ENCODE data around the gene EVA1A.

EVA1A gene

GRCh38 chr2:75564026-75564688, 3.4 kb upstream of the EVA1A start:
- H3K36me3 ChIP-seq (ENCODE audit: control insufficient read depth, insufficient read depth, low read length) = no peaks in the 10 kb centered on the region
- peaks cover 1% of the 10 kb centered on the region; the same call in 1 of the 2 replicates for H3K27me3 ChIP-seq (replicated peaks; ENCODE audit: control insufficient read depth, insufficient read depth, low read length)
- TF ChIP-seq, protein P1, sequence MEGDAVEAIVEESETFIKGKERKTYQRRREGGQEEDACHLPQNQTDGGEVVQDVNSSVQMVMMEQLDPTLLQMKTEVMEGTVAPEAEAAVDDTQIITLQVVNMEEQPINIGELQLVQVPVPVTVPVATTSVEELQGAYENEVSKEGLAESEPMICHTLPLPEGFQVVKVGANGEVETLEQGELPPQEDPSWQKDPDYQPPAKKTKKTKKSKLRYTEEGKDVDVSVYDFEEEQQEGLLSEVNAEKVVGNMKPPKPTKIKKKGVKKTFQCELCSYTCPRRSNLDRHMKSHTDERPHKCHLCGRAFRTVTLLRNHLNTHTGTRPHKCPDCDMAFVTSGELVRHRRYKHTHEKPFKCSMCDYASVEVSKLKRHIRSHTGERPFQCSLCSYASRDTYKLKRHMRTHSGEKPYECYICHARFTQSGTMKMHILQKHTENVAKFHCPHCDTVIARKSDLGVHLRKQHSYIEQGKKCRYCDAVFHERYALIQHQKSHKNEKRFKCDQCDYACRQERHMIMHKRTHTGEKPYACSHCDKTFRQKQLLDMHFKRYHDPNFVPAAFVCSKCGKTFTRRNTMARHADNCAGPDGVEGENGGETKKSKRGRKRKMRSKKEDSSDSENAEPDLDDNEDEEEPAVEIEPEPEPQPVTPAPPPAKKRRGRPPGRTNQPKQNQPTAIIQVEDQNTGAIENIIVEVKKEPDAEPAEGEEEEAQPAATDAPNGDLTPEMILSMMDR (IDR thresholded peaks at IDR 0.05; ENCODE audit: insufficient read depth, low read length, poor library complexity, severe bottlenecking) = no peak
- DNase-seq (ENCODE audit: extremely low read depth, insufficient read length) = no peak
- no peak overlapping the region for H3K4me3 ChIP-seq (replicated peaks; ENCODE audit: low read depth, low read length)

DNA sequence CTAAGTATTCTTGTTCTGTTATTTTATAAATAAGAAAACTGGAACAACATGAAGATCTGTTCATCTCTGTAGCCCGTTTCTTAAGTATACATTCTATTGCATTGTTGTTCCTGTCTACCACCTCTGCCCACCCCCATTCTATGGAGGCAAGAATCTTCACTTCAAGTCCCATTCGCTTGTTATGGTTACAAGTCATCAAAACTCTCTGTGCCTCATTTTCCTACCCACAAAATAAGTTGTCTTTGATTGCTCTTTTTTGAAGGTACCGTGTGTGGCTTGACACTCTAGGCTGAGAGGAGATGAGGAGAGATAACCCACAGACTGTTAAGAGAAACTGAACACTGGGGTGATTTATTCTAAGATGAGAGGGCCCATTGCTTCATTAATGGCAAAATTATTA, 2.9 kb upstream of the EVA1A start:
- TF ChIP-seq, protein P1 (IDR thresholded peaks at IDR 0.05; ENCODE audit: insufficient read depth, low read length, poor library complexity, severe bottlenecking) = no peak
- Histone ChIP-seq H3K27me3 (replicated peaks; ENCODE audit: control insufficient read depth, insufficient read depth, low read length) (peaks cover 1% of the 10 kb centered on the region), H3K4me3 (replicated peaks; ENCODE audit: low read depth, low read length) (no peak overlapping the region), H3K36me3 (ENCODE audit: control insufficient read depth, insufficient read depth, low read length) (no peaks in the 10 kb centered on the region)
- DNase-seq (ENCODE audit: extremely low read depth, insufficient read length) = no peak

DNA sequence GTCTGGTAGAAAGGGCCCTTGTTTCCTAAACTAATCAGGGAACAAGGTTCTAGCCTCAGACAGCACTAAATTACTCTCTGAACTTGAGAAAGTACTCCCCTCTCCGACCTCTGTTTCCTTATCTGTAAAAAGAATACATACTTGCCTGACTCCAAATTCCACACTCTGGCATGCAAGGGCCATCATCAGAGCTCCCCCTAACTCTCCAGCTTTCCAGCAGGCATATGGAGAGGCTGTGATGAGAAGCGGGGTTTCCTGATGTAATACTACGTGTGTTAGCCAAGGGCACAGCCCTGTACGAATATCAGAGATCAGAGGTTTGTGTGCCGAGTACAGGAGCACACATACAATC, 1.8 kb upstream of the EVA1A start:
- DNase-seq (ENCODE audit: extremely low read depth, insufficient read length) = no peak
- Histone ChIP-seq H3K4me3 (replicated peaks; ENCODE audit: low read depth, low read length) (no peak overlapping the region), H3K36me3 (ENCODE audit: control insufficient read depth, insufficient read depth, low read length) (no peaks in the 10 kb centered on the region), H3K27me3 (replicated peaks; ENCODE audit: control insufficient read depth, insufficient read depth, low read length) (peaks cover 1% of the 10 kb centered on the region)
- TF ChIP-seq, protein P1 (IDR thresholded peaks at IDR 0.05; ENCODE audit: insufficient read depth, low read length, poor library complexity, severe bottlenecking) = no peak

GRCh38 chr2:75561566-75562512, 1.1 kb upstream of the EVA1A start:
- H3K36me3 ChIP-seq (ENCODE audit: control insufficient read depth, insufficient read depth, low read length) = no peaks in the 10 kb centered on the region
- H3K27me3 ChIP-seq (replicated peaks; ENCODE audit: control insufficient read depth, insufficient read depth, low read length) = peaks cover 3% of the 10 kb centered on the region
- TF ChIP-seq, protein P1 (IDR thresholded peaks at IDR 0.05; ENCODE audit: insufficient read depth, low read length, poor library complexity, severe bottlenecking) = no peak
- DNase-seq (ENCODE audit: extremely low read depth, insufficient read length) = no peak
- H3K4me3 ChIP-seq (replicated peaks; ENCODE audit: low read depth, low read length) = no peak overlapping the region

DNA sequence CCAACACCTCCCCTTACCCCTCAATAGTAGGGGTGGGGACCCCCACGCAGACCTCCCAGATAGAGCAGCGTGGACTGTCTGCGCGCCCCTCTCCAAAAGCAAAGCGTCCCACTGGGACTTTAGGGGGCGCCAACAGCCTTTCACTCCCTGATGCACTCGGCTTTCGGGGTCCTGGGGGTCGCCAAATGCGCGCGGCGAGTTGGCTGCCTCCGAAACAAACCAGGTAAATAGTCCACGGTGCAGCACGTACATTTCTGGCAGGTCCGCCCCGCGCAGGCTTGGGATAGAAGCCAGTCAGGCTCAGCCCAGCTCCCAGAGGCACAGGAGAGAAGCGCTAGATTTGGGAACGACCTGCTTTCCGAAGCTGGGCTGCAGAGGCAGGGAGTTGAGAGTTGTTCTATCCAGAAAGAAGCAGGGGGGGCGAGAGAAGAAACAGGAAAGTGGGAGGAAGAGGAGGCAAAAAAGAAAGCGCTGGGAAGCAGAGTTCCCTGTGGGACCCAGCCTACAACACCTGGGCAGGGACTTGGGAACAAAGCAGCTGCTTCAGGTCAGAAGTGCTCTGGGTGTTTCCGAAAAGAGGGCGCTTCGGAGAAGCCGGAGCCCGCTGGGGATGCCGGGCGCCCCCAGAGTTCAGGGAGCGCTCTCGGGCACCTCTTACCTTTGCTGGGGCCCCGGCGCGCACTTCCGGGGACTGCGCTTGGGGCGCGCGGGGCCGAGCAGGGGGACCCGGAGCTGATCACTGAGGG, 544 bp downstream of the EVA1A start:
- DNase-seq (ENCODE audit: extremely low read depth, insufficient read length) = no peak
- TF ChIP-seq, protein P1 (IDR thresholded peaks at IDR 0.05; ENCODE audit: insufficient read depth, low read length, poor library complexity, severe bottlenecking) = peak; percentile 34
- H3K4me3 ChIP-seq (replicated peaks; ENCODE audit: low read depth, low read length) = peak overlapping the region; percentile 57
- peaks cover 3% of the 10 kb centered on the region for H3K27me3 ChIP-seq (replicated peaks; ENCODE audit: control insufficient read depth, insufficient read depth, low read length)
- H3K36me3 ChIP-seq (ENCODE audit: control insufficient read depth, insufficient read depth, low read length) = no peaks in the 10 kb centered on the region
